GF-D8 (cell line): ENCODE results near the gene PEPD.

Experiments
- DNase-seq: peaks from one replicate; lab custom pipeline; 2025; lab: John Stamatoyannopoulos, UW

The PEPD gene

GRCh38 chr19:33406521-33407139 lies 115.0 kb downstream of the PEPD start:
- DNase-seq = no peak

- DNase-seq = no peak
Measured at GRCh38 chr19:33405553-33406461, 115.8 kb downstream of the PEPD start.

GRCh38 chr19:33405254-33405552 lies 116.4 kb downstream of the PEPD start:
- DNase-seq = no peak

DNA sequence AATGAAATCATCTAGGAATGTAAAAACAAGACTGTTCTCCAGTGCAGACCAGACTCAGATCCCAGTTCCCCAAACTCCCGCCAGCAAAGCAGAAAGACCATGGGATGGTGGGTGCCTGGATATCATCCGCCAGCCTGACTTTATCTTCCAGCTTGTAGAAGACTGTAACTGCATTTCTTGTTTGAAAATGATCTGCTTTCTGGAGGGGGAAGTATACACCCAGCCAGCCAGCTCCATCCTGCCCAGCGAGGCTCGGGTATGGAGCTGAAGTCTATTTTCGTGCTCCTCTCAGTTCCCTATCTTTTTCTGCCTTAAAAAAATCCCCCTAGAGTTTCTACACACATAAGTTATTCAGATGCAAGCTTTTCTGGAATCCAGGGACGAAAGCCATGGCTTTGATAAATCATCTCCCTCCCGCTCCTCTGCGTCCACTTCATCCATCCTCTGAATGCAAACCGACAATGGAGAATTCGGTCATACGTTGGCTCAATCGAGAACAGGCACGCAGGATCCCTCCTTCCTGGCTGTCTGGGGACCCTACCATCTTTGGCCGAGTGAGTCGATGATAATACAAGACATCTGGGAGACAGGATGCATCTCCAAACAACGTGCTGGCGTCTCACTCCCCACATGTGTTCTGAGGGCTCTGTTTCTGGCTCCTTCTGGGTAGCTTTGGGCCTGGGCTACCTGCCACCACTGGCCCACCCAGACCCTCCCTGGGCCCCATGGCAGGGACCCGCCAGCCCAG lies 116.9 kb downstream of the PEPD start:
- no peak for DNase-seq

DNA sequence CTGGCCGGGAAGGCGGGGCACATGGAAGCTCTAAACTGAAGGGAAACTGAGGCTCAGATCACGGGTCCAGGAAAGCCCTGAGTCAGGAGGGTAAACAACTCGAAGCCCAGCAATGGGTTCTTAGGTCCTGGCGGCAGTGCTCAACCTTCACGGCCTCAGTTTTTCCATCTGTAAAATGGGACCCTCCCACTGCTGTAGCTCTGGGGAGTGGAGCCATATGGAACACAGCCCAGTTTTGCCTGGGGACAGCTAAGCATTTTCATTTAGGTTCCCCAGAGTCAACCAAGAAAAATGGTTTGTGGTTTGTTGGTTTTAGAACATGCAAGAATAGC lies 117.7 kb downstream of the PEPD start:
- no peak for DNase-seq

DNA sequence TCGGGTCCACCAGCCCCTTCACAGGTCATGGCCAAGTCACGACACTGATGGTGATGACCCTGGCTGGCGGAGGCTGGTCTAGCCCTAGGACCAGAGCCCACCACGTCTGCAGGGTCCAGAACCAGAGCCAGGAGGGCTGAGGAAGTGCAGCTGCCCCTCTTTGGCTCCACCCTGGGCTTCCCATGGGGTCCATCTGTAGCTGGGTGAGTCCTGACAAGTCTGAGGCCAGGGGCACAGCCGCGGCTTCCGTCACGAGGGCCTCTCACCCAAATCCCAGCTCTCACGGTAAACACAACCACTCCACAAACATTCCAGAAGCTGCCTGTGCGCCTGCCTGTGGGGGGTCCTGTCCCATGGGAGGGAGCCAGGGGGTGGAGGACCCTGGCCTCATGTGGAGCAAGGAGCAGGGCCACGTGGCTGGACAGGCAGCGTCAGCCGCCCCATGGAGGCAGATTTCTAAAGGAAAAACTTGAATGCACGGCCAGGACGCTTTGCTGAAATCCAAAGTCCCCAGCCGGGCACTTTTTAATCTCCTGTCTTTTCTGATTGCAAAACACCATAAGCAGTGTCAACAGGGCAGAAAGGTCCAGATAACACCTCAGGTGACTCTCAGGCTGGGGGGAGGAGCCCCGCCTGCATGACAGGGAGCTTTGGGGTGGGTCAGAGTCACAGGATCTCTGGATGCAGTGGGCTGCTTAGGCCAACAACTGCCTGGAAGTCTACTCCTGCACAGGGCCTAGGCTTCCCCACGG lies 118.2 kb downstream of the PEPD start:
- DNase-seq = no peak

DNA sequence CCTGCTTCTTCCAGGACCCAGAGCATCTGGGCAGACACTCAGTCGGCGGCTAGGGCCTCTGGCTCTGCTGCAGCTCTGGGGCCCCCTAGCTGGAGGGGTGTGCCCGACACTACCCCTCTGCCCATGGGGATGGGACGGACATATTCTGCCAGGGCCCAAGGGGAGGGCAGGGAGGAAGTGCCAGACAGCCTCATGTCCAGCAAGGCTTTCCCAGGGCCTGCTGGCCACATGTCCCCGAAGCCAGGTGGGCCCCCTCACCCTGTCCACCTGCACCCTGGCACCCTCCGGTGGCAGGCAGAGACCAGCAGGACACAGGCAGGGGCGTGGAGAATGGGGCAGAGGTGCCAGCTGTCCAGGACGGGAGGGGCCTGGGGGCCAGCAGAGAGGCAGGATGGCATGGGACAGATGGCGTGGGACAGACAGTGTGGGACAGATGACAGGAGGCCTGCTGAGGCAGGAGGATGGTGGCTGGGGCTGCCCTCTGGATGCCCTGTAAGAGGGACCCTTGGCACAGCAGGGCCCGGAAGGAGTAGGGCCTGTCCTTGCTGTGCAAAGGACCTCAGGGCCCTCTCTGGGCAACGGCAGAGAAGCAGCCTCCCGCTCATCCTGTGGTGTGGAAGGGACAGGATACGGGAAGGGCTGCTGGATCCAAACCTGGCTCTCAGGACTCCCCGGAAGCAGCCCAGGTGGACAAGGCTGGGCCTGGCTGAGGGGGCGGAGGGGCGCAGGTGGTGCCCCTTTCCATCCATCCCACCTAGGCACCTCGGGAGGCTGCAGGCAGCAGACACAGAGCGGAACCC lies 119.0 kb downstream of the PEPD start:
- DNase-seq = no peak

DNA sequence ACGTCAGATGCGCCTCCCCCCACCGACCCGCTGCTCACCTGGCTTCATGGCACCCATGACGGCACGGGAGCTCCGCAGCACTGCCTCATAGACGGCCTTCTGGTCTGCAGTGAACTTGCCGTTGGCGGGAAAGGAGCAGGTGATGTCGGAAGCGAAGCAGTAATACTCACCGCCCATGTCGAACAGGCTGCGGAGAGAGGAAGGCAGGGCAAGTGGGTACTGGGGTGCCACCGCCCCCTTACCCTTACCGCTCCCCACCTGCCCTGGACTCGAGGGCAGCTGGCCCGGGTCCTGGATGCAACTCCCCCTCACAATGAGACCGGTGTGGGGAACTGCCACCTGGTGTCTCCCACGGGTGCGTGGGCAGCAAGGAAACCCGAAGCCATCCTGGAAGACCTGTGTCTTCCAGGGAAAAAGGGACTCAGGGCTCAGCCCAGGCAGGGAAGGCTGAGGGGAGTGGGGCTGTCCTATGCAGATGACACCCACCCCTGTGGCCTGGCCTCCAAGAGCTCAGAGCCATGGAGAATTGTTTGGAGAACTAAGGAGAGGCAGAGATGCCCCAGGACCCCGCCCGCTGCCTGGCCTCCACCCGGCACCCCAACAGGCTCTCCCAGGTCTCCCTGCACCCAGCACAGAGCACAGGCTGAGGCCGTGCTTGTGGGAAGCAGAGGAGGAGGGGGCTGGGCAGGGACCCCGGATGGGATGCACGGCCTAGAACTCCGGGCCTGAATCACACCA lies 119.7 kb downstream of the PEPD start:
- DNase-seq = no peak

GRCh38 chr19:33400856-33401682 lies 120.5 kb downstream of the PEPD start:
- no peak for DNase-seq

DNA sequence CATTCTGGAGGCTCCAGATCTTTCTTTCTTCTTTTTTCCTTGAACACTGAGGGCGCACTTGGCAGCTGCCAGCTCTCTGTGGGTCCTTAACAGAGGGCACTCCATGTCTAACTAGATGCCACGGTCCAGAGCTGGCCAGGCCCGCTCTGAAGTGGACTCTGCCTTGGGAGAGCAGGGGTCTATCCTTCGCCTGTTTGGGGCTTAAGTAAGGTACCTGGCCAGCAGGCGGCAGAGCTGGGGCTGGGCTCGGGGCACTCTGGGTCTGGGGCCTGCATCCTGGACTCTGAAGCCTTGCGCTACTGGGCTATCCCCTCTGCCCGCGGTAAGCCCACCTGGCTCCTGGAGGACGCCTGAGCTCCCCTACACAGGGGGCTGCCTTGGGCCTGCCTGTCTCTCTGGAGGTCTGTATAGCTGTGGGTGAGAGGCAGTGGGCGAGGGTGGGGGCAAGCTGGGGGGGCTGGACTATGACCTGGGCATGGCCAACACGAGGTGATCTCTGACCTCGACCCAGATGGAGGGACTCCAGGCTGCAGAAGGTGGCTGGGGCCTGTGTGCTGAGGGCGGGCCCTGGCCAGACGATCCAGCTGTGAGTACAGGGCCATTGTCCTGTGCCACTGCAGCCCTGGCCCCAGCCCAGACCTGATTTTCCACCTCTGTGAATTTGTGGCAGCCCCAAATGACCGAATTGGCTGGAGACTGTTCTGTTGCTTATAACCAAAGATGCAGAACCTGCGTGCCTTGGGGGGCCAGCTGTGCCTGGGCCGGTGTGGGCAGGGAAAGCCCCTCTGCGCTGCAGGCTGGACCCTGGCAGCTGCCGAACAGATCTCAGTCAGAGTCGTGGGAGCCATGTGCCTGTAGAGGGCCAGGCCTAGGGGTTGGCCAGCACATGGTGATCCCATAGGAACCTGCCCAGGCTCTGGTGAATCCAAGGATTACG lies 121.6 kb downstream of the PEPD start:
- no peak for DNase-seq

DNA sequence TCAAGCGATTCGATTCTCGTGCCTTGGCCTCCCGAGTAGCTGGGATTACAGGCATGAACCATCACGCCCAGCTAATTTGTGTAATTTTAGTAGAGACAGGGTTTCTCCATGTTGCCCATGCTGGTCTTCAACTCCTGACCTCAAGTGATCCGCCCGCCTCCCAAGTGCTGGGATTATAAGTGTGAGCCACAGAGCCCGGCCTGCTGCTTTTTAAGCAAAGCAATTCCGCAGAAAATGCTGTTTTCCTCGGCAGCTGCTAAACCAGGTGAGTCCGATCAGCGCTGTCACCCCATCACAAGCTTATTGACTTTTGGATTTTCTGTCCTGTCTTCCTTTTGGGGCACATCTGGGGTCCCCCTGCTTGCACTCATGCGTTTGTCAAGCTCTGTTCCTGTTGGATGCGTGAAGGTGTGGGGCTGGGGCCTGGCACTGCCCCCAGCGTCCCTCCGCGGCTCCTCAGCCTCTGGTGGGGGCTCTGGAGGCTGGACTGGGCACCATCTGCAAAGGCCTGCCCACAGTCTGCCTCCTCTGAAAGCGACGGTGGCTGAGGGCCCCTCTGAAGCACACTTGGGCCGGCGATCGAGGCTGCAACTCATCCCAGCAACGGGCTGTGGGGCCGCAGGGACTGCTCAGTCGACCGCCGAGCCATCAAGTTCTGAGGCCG lies 122.4 kb downstream of the PEPD start:
- DNase-seq = no peak

- no peak for DNase-seq
Measured at GRCh38 chr19:33398361-33399060, 123.1 kb downstream of the PEPD start.

- no peak for DNase-seq
Measured at GRCh38 chr19:33397536-33398360, 123.8 kb downstream of the PEPD start.

GRCh38 chr19:33396701-33397535 lies 124.7 kb downstream of the PEPD start:
- DNase-seq = no peak
